ENCODE results near the gene NT5DC4.

GRCh38 chr2:112686348-112687217 lies 34.2 kb upstream of the NT5DC4 start:
- TF ChIP-seq CTCF (IDR thresholded peaks at IDR 0.05) (no peak), POLR2A (IDR thresholded peaks at IDR 0.05) (no peak)

Data from body of pancreas (tissue), 4 donors.